ENCODE measurements around the gene CSTF2T.

Gene CSTF2T

GRCh38 chr10:51649064-51649463, 50.3 kb downstream of the CSTF2T start:
- no peaks in the 10 kb centered on the region for H3K9me3 Mint-ChIP-seq
- H3K4me3 Mint-ChIP-seq: no peak overlapping the region
- no peaks in the 10 kb centered on the region for H3K36me3 Mint-ChIP-seq
- no peak for DNase-seq
- CTCF ChIA-PET: no interaction called here
- H3K4me1 Mint-ChIP-seq: no peaks in the 10 kb centered on the region
- H3K27ac Mint-ChIP-seq: no peak overlapping the region
- H3K27me3 Mint-ChIP-seq: peaks cover 4% of the 10 kb centered on the region
